MM.1S (cell line): ENCODE results near the gene FOXP1.

Source experiments
- DNase-seq: peaks from one replicate; pipeline ENCODE4 v3.0.0-alpha.2; 2015
- H2AFZ ChIP-seq: fragments of 300-600 bp; sonication (generic); 2 replicates; pipeline ENCODE4 v1.6.0; 2016; ENCODE audit warnings: antibody characterized with exemption, low read length
- H3F3A ChIP-seq: fragments of 300-600 bp; sonication (generic); 2 replicates; pipeline ENCODE4 v1.6.1; 2016; ENCODE audit warnings: mild to moderate bottlenecking, antibody characterized with exemption, low read length, moderate library complexity, mixed read lengths; ENCODE audit not compliant: insufficient read depth
- H3K27ac ChIP-seq: fragments of 300-600 bp; sonication (generic); 2 replicates; pipeline ENCODE4 v1.5.1; 2016; ENCODE audit warnings: mild to moderate bottlenecking, low read length
- H3K27me3 ChIP-seq: fragments of 300-600 bp; sonication (generic); replicated peaks from 2 replicates; pipeline ENCODE4 v1.6.0; 2016; ENCODE audit warnings: low read length; ENCODE audit not compliant: insufficient read depth
- H3K36me3 ChIP-seq: fragments of 300-600 bp; sonication (generic); replicated peaks from 2 replicates; pipeline ENCODE4 v1.6.1; 2016; ENCODE audit warnings: mild to moderate bottlenecking, low read length, mixed read lengths; ENCODE audit not compliant: insufficient read depth
- H3K4me1 ChIP-seq: fragments of 300-600 bp; sonication (generic); 2 replicates; pipeline ENCODE4 v1.6.1; 2016; ENCODE audit warnings: low read length, mixed read lengths
- H3K4me2 ChIP-seq: fragments of 300-600 bp; sonication (generic); 2 replicates; pipeline ENCODE4 v1.6.0; 2016; ENCODE audit warnings: low read depth, low read length
- H3K4me3 ChIP-seq: fragments of 300-600 bp; sonication (generic); 2 replicates; pipeline ENCODE4 v1.5.1; 2016; ENCODE audit warnings: low read length, mixed read lengths
- H3K79me2 ChIP-seq: fragments of 300-600 bp; sonication (generic); 2 replicates; pipeline ENCODE4 v1.6.1; 2016; ENCODE audit warnings: mixed run types, low read length, mixed read lengths
- H3K9ac ChIP-seq: fragments of 300-600 bp; sonication (generic); 2 replicates; pipeline ENCODE4 v1.6.1; 2016; ENCODE audit warnings: low read length, mixed read lengths
- H3K9me2 ChIP-seq: fragments of 300-600 bp; sonication (generic); replicated peaks from 2 replicates; pipeline ENCODE4 v1.6.1; 2016; ENCODE audit warnings: mild to moderate bottlenecking, low read length, mixed read lengths; ENCODE audit not compliant: insufficient read depth
- H3K9me3 ChIP-seq: fragments of 300-600 bp; sonication (generic); replicated peaks from 2 replicates; pipeline ENCODE4 v1.6.1; 2016; ENCODE audit warnings: mild to moderate bottlenecking, low read length, mixed read lengths; ENCODE audit not compliant: insufficient read depth
- H4K20me1 ChIP-seq: fragments of 300-600 bp; sonication (generic); 2 replicates; pipeline ENCODE4 v1.6.1; 2016; ENCODE audit warnings: mild to moderate bottlenecking, low read length, moderate library complexity, mixed read lengths; ENCODE audit not compliant: insufficient read depth
- CTCF ChIP-seq: fragments of 300-600 bp; sonication (generic); IDR thresholded peaks from 2 replicates; pipeline ENCODE4 v1.5.1; 2016; ENCODE audit warnings: antibody characterized with exemption, low read length, mixed read lengths
- EZH2 ChIP-seq: fragments of 300-600 bp; sonication (generic); optimal IDR thresholded peaks from 2 replicates; pipeline ENCODE3; 2017; ENCODE audit warnings: low read depth, mild to moderate bottlenecking, antibody characterized with exemption, low read length, mixed read lengths
- EZH2phosphoT487 ChIP-seq: fragments of 300-600 bp; sonication (generic); IDR thresholded peaks from 2 replicates; pipeline ENCODE4 v1.6.1; 2018; ENCODE audit warnings: antibody characterized with exemption, low read length

The FOXP1 gene

GRCh38 chr3:71393093-71393492 lies 190.4 kb downstream of the FOXP1 start:
- H3K9me3 ChIP-seq, result no peaks in the 10 kb centered on the region
- no peaks in the 10 kb centered on the region for H3K79me2 ChIP-seq
- no peak overlapping the region for H3K4me2 ChIP-seq
- no peak overlapping the region for H3K4me3 ChIP-seq
- no peak for DNase-seq
- TF ChIP-seq CTCF (no peak), EZH2phosphoT487 (no peak), EZH2 (no peak)
- no peak overlapping the region for H3K27ac ChIP-seq
- no peak overlapping the region for H2AFZ ChIP-seq
- no peaks in the 10 kb centered on the region for H3K36me3 ChIP-seq
- H3K9ac ChIP-seq, result no peak overlapping the region
- no peaks in the 10 kb centered on the region for H3K27me3 ChIP-seq
- no peaks in the 10 kb centered on the region for H3K9me2 ChIP-seq
- H3F3A ChIP-seq, result no peaks in the 10 kb centered on the region
- H3K4me1 ChIP-seq, result peaks cover 29% of the 10 kb centered on the region
- H4K20me1 ChIP-seq, result no peaks in the 10 kb centered on the region

- no peaks in the 10 kb centered on the region for H3K36me3 ChIP-seq
- H3K27ac ChIP-seq, result peak overlapping the region; percentile 82
- H3K9me3 ChIP-seq, result no peaks in the 10 kb centered on the region
- H3K79me2 ChIP-seq, result no peaks in the 10 kb centered on the region
- no peaks in the 10 kb centered on the region for H3K9me2 ChIP-seq
- DNase-seq, result peak; percentile 78
- H3K9ac ChIP-seq, result peak overlapping the region; percentile 36; the same call in 1 of the 2 replicates
- peaks cover 29% of the 10 kb centered on the region for H3K4me1 ChIP-seq
- TF ChIP-seq EZH2, result no peak
- TF ChIP-seq EZH2phosphoT487, result no peak
- no peak for TF ChIP-seq CTCF
- peak overlapping the region; percentile 30; the same call in 1 of the 2 replicates for H3K4me3 ChIP-seq
- H4K20me1 ChIP-seq, result no peaks in the 10 kb centered on the region
- H2AFZ ChIP-seq, result 0 out of 2 replicates have a peak overlapping the region, but pooled peaks have one; percentile 11
- no peaks in the 10 kb centered on the region for H3F3A ChIP-seq
- no peaks in the 10 kb centered on the region for H3K27me3 ChIP-seq
- peak overlapping the region; percentile 72 for H3K4me2 ChIP-seq
Measured at GRCh38 chr3:71392251-71392650, 191.3 kb downstream of the FOXP1 start.

GRCh38 chr3:71391361-71391760 lies 192.2 kb downstream of the FOXP1 start:
- no peaks in the 10 kb centered on the region for H3K9me2 ChIP-seq
- H2AFZ ChIP-seq, result no peak overlapping the region
- no peaks in the 10 kb centered on the region for H3F3A ChIP-seq
- H4K20me1 ChIP-seq, result no peaks in the 10 kb centered on the region
- H3K9ac ChIP-seq, result no peak overlapping the region
- H3K79me2 ChIP-seq, result no peaks in the 10 kb centered on the region
- no peaks in the 10 kb centered on the region for H3K9me3 ChIP-seq
- H3K4me1 ChIP-seq, result peaks cover 29% of the 10 kb centered on the region
- H3K36me3 ChIP-seq, result no peaks in the 10 kb centered on the region
- DNase-seq, result no peak
- H3K4me2 ChIP-seq, result no peak overlapping the region
- H3K27ac ChIP-seq, result 0 out of 2 replicates have a peak overlapping the region, but pooled peaks have one; percentile 82
- no peak overlapping the region for H3K4me3 ChIP-seq
- no peaks in the 10 kb centered on the region for H3K27me3 ChIP-seq
- no peak for TF ChIP-seq CTCF
- no peak for TF ChIP-seq EZH2phosphoT487
- no peak for TF ChIP-seq EZH2
